ENCODE results near the gene EEF1AKMT2.

DNA sequence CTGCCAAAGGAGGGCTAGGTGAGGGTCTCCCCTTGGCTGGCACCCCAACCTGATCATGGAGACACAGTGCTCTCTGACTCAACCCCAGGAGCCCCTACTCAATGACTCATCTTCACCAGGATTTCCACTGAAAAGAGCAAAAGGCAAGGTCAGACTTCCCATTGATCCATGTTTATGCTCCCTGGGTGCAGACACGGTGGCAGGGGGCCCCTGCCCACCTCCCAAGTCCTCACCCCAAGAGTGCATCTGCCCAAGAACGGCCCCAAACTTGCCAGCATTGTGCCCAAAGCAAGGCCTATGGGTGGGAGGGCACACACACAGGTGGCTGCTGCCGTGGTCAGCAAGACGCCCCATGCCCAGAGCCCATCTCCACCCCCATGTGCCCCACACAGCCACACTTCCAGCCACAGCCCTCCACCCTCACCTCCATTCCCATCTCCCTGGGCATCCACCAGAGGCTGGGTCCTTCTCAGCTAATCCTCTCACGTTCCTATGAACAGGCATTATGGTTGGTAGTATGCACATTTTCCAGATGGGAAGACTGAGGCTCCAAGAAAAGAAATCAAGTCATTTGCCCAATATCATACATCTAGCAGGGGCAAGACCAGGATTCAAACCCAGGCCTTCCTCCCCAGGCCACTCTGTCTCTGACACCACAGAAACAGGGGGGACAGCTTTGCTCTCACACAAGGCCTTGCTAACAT, 78.8 kb downstream of the EEF1AKMT2 start:
- TF ChIP-seq CTCF (IDR thresholded peaks at IDR 0.05) (no peak), POLR2A (IDR thresholded peaks at IDR 0.05) (no peak)

Measured in right lobe of liver (tissue), 4 donors.